Upper lobe of left lung (tissue), 6 donors: ENCODE results near the gene ZFYVE19. TPM values are rescaled to one million over a fixed set of nuclear protein-coding genes. Genes with fewer than 3 reads are reported as not detected.
"Not testable (repeated sequence)": the region's sequence is repeated elsewhere in the genome, so short reads cannot be mapped to it uniquely, and the experiment has no call there.

Experiments
- ATAC-seq, 2 donors: fragments of 200-7000 bp; cut with Tn5 transposase; one replicate each; pipeline ENCODE4 v1.9.1; 2022; ENCODE audit warnings: mild to moderate bottlenecking in 2 of 2, moderate library complexity in 2 of 2; ENCODE audit not compliant: low FRiP score in 2 of 2
- DNase-seq, 2 donors: peaks; one replicate each; pipeline ENCODE4 v3.0.0-alpha.2; 2019 to 2020
- H3K27ac ChIP-seq, 4 donors: fragments of 200-600 bp; sonication (generic); one replicate each; pipeline ENCODE4 v1.5.1; 2016 to 2019
- H3K27me3 ChIP-seq, 4 donors: fragments of 200-600 bp; sonication (generic); one replicate each; pipeline ENCODE4 v1.5.1; 2017 to 2019
- H3K36me3 ChIP-seq, 4 donors: fragments of 200-600 bp; sonication (generic); one replicate each; pipeline ENCODE4 v1.5.1; 2016 to 2019
- H3K4me1 ChIP-seq, 4 donors: fragments of 200-600 bp; sonication (generic); one replicate each; pipeline ENCODE4 v1.5.1; 2018 to 2019
- H3K4me3 ChIP-seq, 4 donors: fragments of 200-600 bp; sonication (generic); one replicate each; pipeline ENCODE4 v1.5.1; 2017 to 2019; ENCODE audit warnings: mild to moderate bottlenecking in 2 of 4, moderate library complexity in 1 of 4
- H3K9me3 ChIP-seq, 4 donors: fragments of 200-600 bp; sonication (generic); one replicate each; pipeline ENCODE4 v1.5.1; 2018 to 2019
- CTCF ChIP-seq, 6 experiments: fragments of 450-650 bp in 4 of 6; fragments of 200-600 bp in 2 of 6; sonication (generic) in 2 of 6; IDR thresholded peaks; one replicate each; pipeline ENCODE4 v1.5.1; 2016 to 2019; ENCODE audit warnings: antibody characterized with exemption in 6 of 6
- EP300 ChIP-seq, 4 donors: sonication (generic); formaldehyde crosslinking; IDR thresholded peaks; one replicate each; pipeline ENCODE4 v1.5.1; 2017; ENCODE audit warnings: antibody characterized with exemption in 4 of 4, control low read depth in 2 of 4
- POLR2A ChIP-seq, 4 donors: fragments of 450-650 bp; IDR thresholded peaks; one replicate each; pipeline ENCODE4 v1.5.1; 2016 to 2017; ENCODE audit warnings: antibody characterized with exemption in 4 of 4, mild to moderate bottlenecking in 2 of 4
- POLR2AphosphoS5 ChIP-seq, 2 donors: sonication (generic); formaldehyde crosslinking; IDR thresholded peaks; one replicate each; pipeline ENCODE4 v1.5.1; 2017; ENCODE audit warnings: antibody characterized with exemption in 2 of 2
- WGBS, 2 donors: methylation state at CpG; one replicate each; pipeline ENCODE4 v1.1.5; 2017 to 2018; 5-methylcytosine and 5-hydroxymethylcytosine counted together
- small RNA-seq, 4 donors: library from RNA; depleted of rRNA; stranded (forward); fragments of <200 nt; gene quantifications; one replicate each; pipeline ENCODE3, GENCODE V24; 2016
- total RNA-seq, 6 donors: library from RNA; depleted of rRNA in 4 of 6; stranded (reverse); fragments of >200 nt in 4 of 6; gene quantifications; one replicate each; pipeline versions ENCODE4 v1.1.0 to v1.2.1, GENCODE V29; 2016 to 2021
- donor health status: DM: no; HTN: no; CAD: no; lungs with moderate emphysema.
- donor health status: DM: no; HTN: yes; CAD: no; lungs with severe emphysema.

Gene ZFYVE19
- total RNA-seq, 6 donors from 2014 or later: 19.4 to 104 (median 32.5) TPM

GRCh38 chr15:40858706-40859105, 51.8 kb downstream of the ZFYVE19 start:
- H3K27me3 ChIP-seq: no peaks in the 10 kb centered on the region
- TF ChIP-seq POLR2A (IDR thresholded peaks at IDR 0.05): no peak
- no peak for TF ChIP-seq POLR2AphosphoS5 (IDR thresholded peaks at IDR 0.05)
- no peak for TF ChIP-seq CTCF (IDR thresholded peaks at IDR 0.05)
- TF ChIP-seq EP300 (IDR thresholded peaks at IDR 0.05): no peak
- ATAC-seq: no peak
- H3K4me1 ChIP-seq: peaks cover 3 to 24% (median 13%) of the 10 kb centered on the region in 4 donors
- no peak for DNase-seq
- 71 to 78% methylated on average over 10 of the region's 10 CpGs for WGBS, 2 donors
- no peak overlapping the region for H3K27ac ChIP-seq
- H3K9me3 ChIP-seq: no peaks in the 10 kb centered on the region
- H3K4me3 ChIP-seq: no peak overlapping the region
- H3K36me3 ChIP-seq: peaks cover 3 to 29% (median 21%) of the 10 kb centered on the region in 4 donors

GRCh38 chr15:40859206-40859851, 52.4 kb downstream of the ZFYVE19 start:
- 47 to 48% methylated on average over 15 to 18 of the region's 18 CpGs for WGBS, 2 donors
- no peak overlapping the region for H3K27ac ChIP-seq
- ATAC-seq: peak; percentile 73 to 81

GRCh38 chr15:40861147-40861546, 54.3 kb downstream of the ZFYVE19 start:
- 72 to 80% methylated on average over 4 of the region's 4 CpGs for WGBS, 2 donors
- not testable (repeated sequence) for H3K27me3 ChIP-seq, H3K27ac ChIP-seq, H3K9me3 ChIP-seq, H3K36me3 ChIP-seq, DNase-seq, H3K4me3 ChIP-seq, ATAC-seq
- peaks cover 3 to 24% (median 13%) of the 10 kb centered on the region in 4 donors for H3K4me1 ChIP-seq

More at GRCh38 chr15:40859206-40859851, 52.4 kb downstream of the ZFYVE19 start:
- Histone ChIP-seq H3K27me3 (no peaks in the 10 kb centered on the region), H3K4me1 (peaks cover 3 to 24% (median 13%) of the 10 kb centered on the region in 4 donors), H3K4me3 (no peak overlapping the region), H3K9me3 (no peaks in the 10 kb centered on the region), H3K36me3 (peaks cover 3 to 24% (median 15%) of the 10 kb centered on the region in 4 donors)
- peak; percentile 65 to 82 (median 74) for TF ChIP-seq CTCF (IDR thresholded peaks at IDR 0.05)
- no peak for TF ChIP-seq POLR2A (IDR thresholded peaks at IDR 0.05)
- TF ChIP-seq EP300 (IDR thresholded peaks at IDR 0.05): no peak
- no peak for TF ChIP-seq POLR2AphosphoS5 (IDR thresholded peaks at IDR 0.05)
- DNase-seq: peak in 1 of 2 donors; percentile 87

- no peak overlapping the region for H3K27ac ChIP-seq
- WGBS, 2 donors: 57 to 71% methylated on average over 3 to 4 of the region's 4 CpGs
These were observed 56.9 kb downstream of the ZFYVE19 start for GRCh38 chr15:40863660-40864270.

More at GRCh38 chr15:40863660-40864270, 56.9 kb downstream of the ZFYVE19 start:
- Histone ChIP-seq H3K9me3 (no peaks in the 10 kb centered on the region), H3K27me3 (no peaks in the 10 kb centered on the region), H3K36me3 (no peaks in the 10 kb centered on the region), H3K4me1 (peaks cover 0 to 9% (median 0%) of the 10 kb centered on the region in 4 donors), H3K4me3 (no peak overlapping the region)
- DNase-seq (no peak), ATAC-seq (no peak)
- no peak for TF ChIP-seq POLR2AphosphoS5 (IDR thresholded peaks at IDR 0.05)
- no peak for TF ChIP-seq POLR2A (IDR thresholded peaks at IDR 0.05)
- no peak for TF ChIP-seq CTCF (IDR thresholded peaks at IDR 0.05)
- TF ChIP-seq EP300 (IDR thresholded peaks at IDR 0.05): no peak

Small RNAs within 50 kb of the gene (small RNA-seq; reads per million reads assigned to genes)
- 0 reads per million in 4 donors for gene SUMO2P15

Other genes with a start within 250 kb of the ZFYVE19 start
- 10 to 100 TPM; 17.1 to 56.9 (median 24.1) TPM for gene CCDC32, start 242.0 kb upstream of the ZFYVE19 start, total RNA-seq
- 10 to 100 TPM in 2 of 6 donors, 1 to 10 TPM in 4; 3.1 to 11.6 (median 7.8) TPM for gene RPUSD2, start 237.8 kb upstream of the ZFYVE19 start, total RNA-seq
- 1 to 10 TPM in 3 of 6 donors, under 1 TPM in 3; under 0.01 to 2.4 (median 1.3) TPM for gene KNL1, start 212.8 kb upstream of the ZFYVE19 start, total RNA-seq
- 1 to 10 TPM in 5 of 6 donors, not detected in 1; 1.0 to 3.4 (median 2.1) TPM for gene RAD51, start 111.9 kb upstream of the ZFYVE19 start, total RNA-seq
- 100 to 1,000 TPM in 4 of 6 donors, 10 to 100 TPM in 2; 57.3 to 123 (median 105) TPM for gene RMDN3, start 51.8 kb upstream of the ZFYVE19 start, total RNA-seq
- gene GCHFR, start 43.0 kb upstream of the ZFYVE19 start, total RNA-seq: 100 to 1,000 TPM in 4 of 6 donors, 10 to 100 TPM in 2; 84.9 to 206 (median 105) TPM
- 1 to 10 TPM in 5 of 6 donors, under 1 TPM in 1; 0.81 to 4.2 (median 1.4) TPM for gene C15orf62, start 37.1 kb upstream of the ZFYVE19 start, total RNA-seq
- gene DNAJC17, start 384 bp downstream of the ZFYVE19 start, total RNA-seq: 10 to 100 TPM; 15.4 to 51.3 (median 30.0) TPM
- 1 to 10 TPM in 1 of 6 donors, under 1 TPM in 1, not detected in 4; 0.34 to 3.3 TPM for gene PPP1R14D, start 21.6 kb downstream of the ZFYVE19 start, total RNA-seq
- gene SPINT1, start 37.0 kb downstream of the ZFYVE19 start, total RNA-seq: 100 to 1,000 TPM in 5 of 6 donors, 10 to 100 TPM in 1; 99.3 to 252 (median 163) TPM
- gene RHOV, start 67.1 kb downstream of the ZFYVE19 start, total RNA-seq: 1 to 10 TPM in 1 of 6 donors, under 1 TPM in 2, not detected in 3; 0.46 to 2.1 (median 0.77) TPM
- gene VPS18, start 87.4 kb downstream of the ZFYVE19 start, total RNA-seq: 10 to 100 TPM; 19.9 to 43.2 (median 29.2) TPM
- gene DLL4, start 122.3 kb downstream of the ZFYVE19 start, total RNA-seq: 10 to 100 TPM in 5 of 6 donors, 1 to 10 TPM in 1; 9.5 to 38.0 (median 13.7) TPM
- gene CHAC1, start 146.4 kb downstream of the ZFYVE19 start, total RNA-seq: 10 to 100 TPM in 1 of 6 donors, 1 to 10 TPM in 5; 2.6 to 11.1 (median 3.4) TPM